NK-92 (cell line): ENCODE results near the gene CHST1.

Source experiments
- DNase-seq: peaks from one replicate; lab custom pipeline; 2025; ENCODE audit not compliant: unreplicated experiment; lab: John Stamatoyannopoulos, UW

CHST1 gene

GRCh38 chr11:45661439-45662055 is 3.9 kb downstream of the CHST1 start:
- DNase-seq, result no peak

GRCh38 chr11:45660729-45661438 is 4.5 kb downstream of the CHST1 start:
- no peak for DNase-seq

GRCh38 chr11:45659818-45660160 is 5.6 kb downstream of the CHST1 start:
- DNase-seq, result no peak

GRCh38 chr11:45659031-45659817 is 6.2 kb downstream of the CHST1 start:
- DNase-seq, result no peak

- no peak for DNase-seq
Measured at GRCh38 chr11:45658292-45658991, 7.0 kb downstream of the CHST1 start.

GRCh38 chr11:45657496-45658260 is 7.7 kb downstream of the CHST1 start:
- no peak for DNase-seq

GRCh38 chr11:45655831-45656230 is 9.6 kb downstream of the CHST1 start:
- no peak for DNase-seq

- DNase-seq, result no peak
Measured at GRCh38 chr11:45655347-45655756, 10.1 kb downstream of the CHST1 start.

GRCh38 chr11:45655012-45655283 is 10.5 kb downstream of the CHST1 start:
- DNase-seq, result no peak

- DNase-seq, result no peak
Measured at GRCh38 chr11:45654231-45655011, 11.0 kb downstream of the CHST1 start.

GRCh38 chr11:45653277-45653676 is 12.1 kb downstream of the CHST1 start:
- no peak for DNase-seq

- no peak for DNase-seq
Measured at GRCh38 chr11:45652781-45653180, 12.6 kb downstream of the CHST1 start.

GRCh38 chr11:45651841-45652749 is 13.3 kb downstream of the CHST1 start:
- DNase-seq, result no peak

GRCh38 chr11:45651156-45651555 is 14.3 kb downstream of the CHST1 start:
- no peak for DNase-seq

- DNase-seq, result no peak
Measured at GRCh38 chr11:45650166-45651095, 15.0 kb downstream of the CHST1 start.

- DNase-seq, result no peak
Measured at GRCh38 chr11:45649544-45650165, 15.8 kb downstream of the CHST1 start.

- DNase-seq, result no peak
Measured at GRCh38 chr11:45648931-45649330, 16.5 kb downstream of the CHST1 start.

GRCh38 chr11:45647786-45648185 is 17.6 kb downstream of the CHST1 start:
- DNase-seq, result no peak
